KMS-11 (cell line): ENCODE results near the gene TMEM132C.

Experiments used
- H2AFZ ChIP-seq: fragments of 200-600 bp; sonication (generic); 2 replicates; pipeline ENCODE4 v1.6.1; 2016; ENCODE audit warnings: antibody characterized with exemption, mixed run types, low read depth
- H3K27ac ChIP-seq: fragments of 200-600 bp; sonication (generic); 2 replicates; pipeline ENCODE4 v1.6.1; 2016; ENCODE audit warnings: mild to moderate bottlenecking, mixed run types
- H3K27me3 ChIP-seq: fragments of 200-600 bp; sonication (generic); 2 replicates; pipeline ENCODE4 v1.6.1; 2017; ENCODE audit warnings: mild to moderate bottlenecking, low read depth, mixed run types, moderate library complexity; ENCODE audit not compliant: insufficient read depth
- H3K36me3 ChIP-seq: fragments of 200-600 bp; sonication (generic); 2 replicates; pipeline ENCODE4 v1.6.1; 2017; ENCODE audit warnings: mild to moderate bottlenecking, mixed run types; ENCODE audit not compliant: insufficient read depth
- H3K4me1 ChIP-seq: fragments of 200-600 bp; sonication (generic); 2 replicates; pipeline ENCODE4 v1.6.1; 2016; ENCODE audit warnings: mild to moderate bottlenecking, low read depth, mixed run types; ENCODE audit not compliant: poor library complexity, severe bottlenecking
- H3K4me2 ChIP-seq: fragments of 200-600 bp; sonication (generic); 2 replicates; pipeline ENCODE4 v1.7.0; 2016; ENCODE audit warnings: mild to moderate bottlenecking, mixed run types
- H3K4me3 ChIP-seq: fragments of 200-600 bp; sonication (generic); IDR thresholded peaks from 2 replicates; pipeline ENCODE4 v1.6.1; 2017; ENCODE audit warnings: low read depth, low read length, mixed read lengths; ENCODE audit not compliant: insufficient read depth
- H3K79me2 ChIP-seq: fragments of 200-600 bp; sonication (generic); 2 replicates; pipeline ENCODE4 v1.6.1; 2016; ENCODE audit warnings: low read depth, mixed run types; ENCODE audit not compliant: insufficient read depth
- H3K9ac ChIP-seq: fragments of 200-600 bp; sonication (generic); 2 replicates; pipeline ENCODE4 v1.6.1; 2016; ENCODE audit warnings: mild to moderate bottlenecking, mixed run types
- H4K20me1 ChIP-seq: fragments of 200-600 bp; sonication (generic); 2 replicates; pipeline ENCODE4 v1.6.1; 2016; ENCODE audit warnings: mild to moderate bottlenecking, mixed run types; ENCODE audit not compliant: insufficient read depth
- TF ChIP-seq, protein P1 (sequence below): fragments of 200-600 bp; sonication (generic); conservative IDR thresholded peaks from 2 replicates; pipeline ENCODE4 v1.6.1; 2017; ENCODE audit warnings: low read depth, mild to moderate bottlenecking, antibody characterized with exemption, low read length, moderate library complexity, mixed read lengths

TMEM132C gene

DNA sequence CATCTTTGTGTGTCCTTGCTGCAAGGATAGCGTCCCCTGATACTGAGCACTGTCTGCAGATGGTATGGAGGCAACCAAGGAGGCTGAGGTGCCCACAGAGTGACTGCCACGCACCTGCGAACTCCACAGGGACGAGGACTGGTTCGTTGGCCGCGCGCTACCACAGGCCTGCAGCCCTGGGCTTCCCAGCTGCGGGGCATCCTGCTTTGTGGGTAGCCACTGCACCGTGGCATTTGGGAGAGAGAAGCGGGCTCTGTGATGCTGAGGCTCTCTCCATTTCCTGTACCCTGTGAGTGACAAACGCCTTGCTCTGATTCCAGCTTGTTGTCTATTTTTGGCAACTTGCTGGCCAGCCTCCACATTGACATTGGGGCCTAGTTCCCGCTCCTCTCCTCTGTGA lies 480.5 kb downstream of the TMEM132C start:
- Histone ChIP-seq H3K79me2 (no peaks in the 10 kb centered on the region), H3K4me3 (no peak overlapping the region), H3K27ac (no peak overlapping the region), H4K20me1 (no peaks in the 10 kb centered on the region), H2AFZ (no peak overlapping the region), H3K4me1 (no peaks in the 10 kb centered on the region), H3K9ac (no peak overlapping the region), H3K27me3 (no peaks in the 10 kb centered on the region), H3K36me3 (no peaks in the 10 kb centered on the region), H3K4me2 (no peak overlapping the region)
- TF ChIP-seq, protein P1, sequence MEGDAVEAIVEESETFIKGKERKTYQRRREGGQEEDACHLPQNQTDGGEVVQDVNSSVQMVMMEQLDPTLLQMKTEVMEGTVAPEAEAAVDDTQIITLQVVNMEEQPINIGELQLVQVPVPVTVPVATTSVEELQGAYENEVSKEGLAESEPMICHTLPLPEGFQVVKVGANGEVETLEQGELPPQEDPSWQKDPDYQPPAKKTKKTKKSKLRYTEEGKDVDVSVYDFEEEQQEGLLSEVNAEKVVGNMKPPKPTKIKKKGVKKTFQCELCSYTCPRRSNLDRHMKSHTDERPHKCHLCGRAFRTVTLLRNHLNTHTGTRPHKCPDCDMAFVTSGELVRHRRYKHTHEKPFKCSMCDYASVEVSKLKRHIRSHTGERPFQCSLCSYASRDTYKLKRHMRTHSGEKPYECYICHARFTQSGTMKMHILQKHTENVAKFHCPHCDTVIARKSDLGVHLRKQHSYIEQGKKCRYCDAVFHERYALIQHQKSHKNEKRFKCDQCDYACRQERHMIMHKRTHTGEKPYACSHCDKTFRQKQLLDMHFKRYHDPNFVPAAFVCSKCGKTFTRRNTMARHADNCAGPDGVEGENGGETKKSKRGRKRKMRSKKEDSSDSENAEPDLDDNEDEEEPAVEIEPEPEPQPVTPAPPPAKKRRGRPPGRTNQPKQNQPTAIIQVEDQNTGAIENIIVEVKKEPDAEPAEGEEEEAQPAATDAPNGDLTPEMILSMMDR, result no peak

DNA sequence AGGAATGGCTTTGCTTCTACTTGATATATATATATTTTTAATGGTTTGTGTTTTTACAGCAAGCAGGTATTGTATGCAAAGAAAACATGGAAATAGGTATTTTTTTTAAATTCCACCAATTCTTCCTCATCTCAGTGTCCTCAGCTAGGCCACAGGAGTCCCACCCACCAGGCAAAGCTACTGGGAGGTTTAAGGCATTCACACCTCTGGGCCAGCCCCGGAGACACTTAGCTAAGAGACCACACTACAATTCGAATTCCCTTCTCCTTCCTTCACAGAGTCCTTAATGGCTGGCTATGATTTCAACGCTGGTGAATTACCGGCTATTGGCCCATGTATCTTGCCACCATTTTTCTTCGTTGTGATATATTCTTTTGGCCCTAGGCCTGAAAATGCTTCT lies 485.4 kb downstream of the TMEM132C start:
- H3K27ac ChIP-seq, result no peak overlapping the region
- no peaks in the 10 kb centered on the region for H4K20me1 ChIP-seq
- no peak overlapping the region for H3K4me3 ChIP-seq
- H3K9ac ChIP-seq, result no peak overlapping the region
- H3K27me3 ChIP-seq, result no peaks in the 10 kb centered on the region
- TF ChIP-seq, protein P1, result no peak
- no peak overlapping the region for H2AFZ ChIP-seq
- H3K36me3 ChIP-seq, result no peaks in the 10 kb centered on the region
- H3K79me2 ChIP-seq, result no peaks in the 10 kb centered on the region
- no peaks in the 10 kb centered on the region for H3K4me1 ChIP-seq
- H3K4me2 ChIP-seq, result no peak overlapping the region

DNA sequence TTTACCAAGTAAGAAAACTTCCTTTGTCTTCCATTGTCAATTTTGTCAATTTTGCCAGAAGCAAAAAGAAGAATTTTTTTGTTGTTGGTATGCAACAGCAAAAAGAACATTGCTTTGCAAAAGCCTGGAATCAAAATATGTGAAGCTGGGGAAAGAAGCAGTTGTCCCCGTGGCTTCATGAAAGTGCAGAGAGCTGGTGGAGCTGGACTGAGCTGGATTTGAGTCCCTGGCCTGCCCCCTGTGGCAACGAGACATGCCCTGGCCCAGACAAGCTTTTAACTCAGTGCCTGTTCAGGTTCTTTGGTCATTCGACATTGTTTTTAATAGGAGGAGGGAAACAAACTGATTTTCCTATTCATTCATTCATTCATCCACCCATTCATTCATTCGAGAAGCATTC lies 486.5 kb downstream of the TMEM132C start:
- Histone ChIP-seq H3K4me2 (no peak overlapping the region), H3K4me1 (no peaks in the 10 kb centered on the region), H3K79me2 (no peaks in the 10 kb centered on the region), H3K27me3 (no peaks in the 10 kb centered on the region), H3K27ac (no peak overlapping the region), H3K36me3 (no peaks in the 10 kb centered on the region), H4K20me1 (no peaks in the 10 kb centered on the region), H3K9ac (no peak overlapping the region), H2AFZ (no peak overlapping the region), H3K4me3 (no peak overlapping the region)
- TF ChIP-seq, protein P1, result no peak

DNA sequence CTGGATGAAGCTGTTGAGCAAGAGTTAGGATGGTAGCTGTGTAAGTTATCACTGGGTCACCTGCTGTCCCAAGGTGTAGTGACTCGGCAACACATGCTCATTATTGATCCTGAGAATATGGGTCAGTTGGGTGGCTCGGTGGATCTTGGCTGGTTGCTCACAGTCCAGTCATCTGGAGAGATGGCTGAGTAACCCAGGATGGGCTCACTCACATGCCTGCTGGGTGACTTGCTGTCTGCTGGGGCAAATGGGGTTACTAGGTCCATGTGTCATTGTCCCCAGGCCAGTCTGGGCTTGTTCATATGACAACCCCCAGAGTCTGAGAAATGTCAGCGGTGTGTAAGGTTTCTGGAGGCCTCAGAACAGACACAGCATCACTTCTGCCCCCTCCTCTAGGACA lies 487.3 kb downstream of the TMEM132C start:
- Histone ChIP-seq H3K9ac (no peak overlapping the region), H3K79me2 (no peaks in the 10 kb centered on the region), H3K4me2 (no peak overlapping the region), H3K27ac (no peak overlapping the region), H3K27me3 (no peaks in the 10 kb centered on the region), H3K4me1 (no peaks in the 10 kb centered on the region), H2AFZ (no peak overlapping the region), H4K20me1 (no peaks in the 10 kb centered on the region), H3K4me3 (no peak overlapping the region), H3K36me3 (no peaks in the 10 kb centered on the region)
- TF ChIP-seq, protein P1, result no peak

DNA sequence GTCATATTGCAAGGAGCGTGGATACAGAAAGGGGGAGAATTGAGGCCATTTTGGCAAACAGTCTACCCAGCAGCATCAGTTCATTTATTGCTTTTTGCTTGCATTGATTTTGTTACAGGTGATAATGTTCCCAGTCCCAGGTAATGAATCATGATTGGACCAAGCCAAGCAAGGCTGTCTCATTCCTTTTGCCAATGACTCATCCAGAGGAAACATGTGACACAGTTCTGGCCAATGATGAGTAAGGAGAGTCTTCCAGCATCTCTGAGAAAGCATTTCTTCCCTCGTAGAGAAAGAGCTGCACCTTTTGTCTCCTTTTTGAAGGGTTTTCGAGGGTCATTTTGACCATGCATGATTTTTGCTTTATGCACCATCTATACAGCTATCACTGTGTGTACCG lies 488.6 kb downstream of the TMEM132C start:
- Histone ChIP-seq H3K9ac (no peak overlapping the region), H3K4me3 (no peak overlapping the region), H4K20me1 (no peaks in the 10 kb centered on the region), H3K27ac (no peak overlapping the region), H2AFZ (no peak overlapping the region), H3K27me3 (no peaks in the 10 kb centered on the region), H3K79me2 (no peaks in the 10 kb centered on the region), H3K4me2 (no peak overlapping the region), H3K36me3 (no peaks in the 10 kb centered on the region), H3K4me1 (no peaks in the 10 kb centered on the region)
- TF ChIP-seq, protein P1, result no peak
